SK-N-SH treated with all-trans-retinoic acid at 6 μM for 48 hours (cell line): ENCODE results near the gene PLXDC2.

Experiments used
- ARNTL ChIP-seq: fragments of 450-650 bp; formaldehyde crosslinking; IDR thresholded peaks from 2 replicates; pipeline ENCODE4 v1.5.0; 2020; ENCODE audit warnings: low read depth, mild to moderate bottlenecking, moderate library complexity, borderline replicate concordance
- ISL1 ChIP-seq: fragments of 250-450 bp; sonication (Bioruptor Pico); IDR thresholded peaks from 2 replicates; pipeline ENCODE4 v2.1.2; 2022; ENCODE audit warnings: mild to moderate bottlenecking, moderate library complexity
- ZC3H10 ChIP-seq: fragments of 250-450 bp; sonication (Bioruptor Pico); IDR thresholded peaks from 2 replicates; pipeline ENCODE4 v1.5.1; 2021; ENCODE audit warnings: mild to moderate bottlenecking, moderate library complexity
- TF ChIP-seq, protein P1 (sequence below): fragments of 250-450 bp; sonication (Bioruptor Pico); IDR thresholded peaks from 2 replicates; pipeline ENCODE4 v1.8.0; 2020; ENCODE audit warnings: mild to moderate bottlenecking, moderate library complexity, borderline replicate concordance

DNA sequence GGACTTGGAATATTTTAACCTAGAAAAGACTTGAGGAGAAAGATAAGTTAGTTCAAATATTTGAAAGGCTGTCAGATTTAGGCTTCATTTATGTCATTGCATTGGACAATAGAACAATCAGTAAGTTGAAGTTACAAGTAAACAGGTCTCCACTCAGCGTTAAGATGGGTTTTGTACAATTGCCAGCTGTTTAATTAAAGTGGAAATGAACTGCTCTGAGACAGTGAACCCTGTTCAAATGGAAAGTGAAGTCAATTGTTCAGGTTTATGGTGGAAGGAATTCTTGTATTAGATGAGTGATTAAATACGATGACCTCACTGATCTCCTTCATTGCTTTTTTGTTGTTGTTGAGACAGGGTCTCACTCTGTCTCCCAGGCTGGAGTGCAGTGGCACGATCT lies 151.7 kb downstream of the PLXDC2 start:
- TF ChIP-seq, protein P1, sequence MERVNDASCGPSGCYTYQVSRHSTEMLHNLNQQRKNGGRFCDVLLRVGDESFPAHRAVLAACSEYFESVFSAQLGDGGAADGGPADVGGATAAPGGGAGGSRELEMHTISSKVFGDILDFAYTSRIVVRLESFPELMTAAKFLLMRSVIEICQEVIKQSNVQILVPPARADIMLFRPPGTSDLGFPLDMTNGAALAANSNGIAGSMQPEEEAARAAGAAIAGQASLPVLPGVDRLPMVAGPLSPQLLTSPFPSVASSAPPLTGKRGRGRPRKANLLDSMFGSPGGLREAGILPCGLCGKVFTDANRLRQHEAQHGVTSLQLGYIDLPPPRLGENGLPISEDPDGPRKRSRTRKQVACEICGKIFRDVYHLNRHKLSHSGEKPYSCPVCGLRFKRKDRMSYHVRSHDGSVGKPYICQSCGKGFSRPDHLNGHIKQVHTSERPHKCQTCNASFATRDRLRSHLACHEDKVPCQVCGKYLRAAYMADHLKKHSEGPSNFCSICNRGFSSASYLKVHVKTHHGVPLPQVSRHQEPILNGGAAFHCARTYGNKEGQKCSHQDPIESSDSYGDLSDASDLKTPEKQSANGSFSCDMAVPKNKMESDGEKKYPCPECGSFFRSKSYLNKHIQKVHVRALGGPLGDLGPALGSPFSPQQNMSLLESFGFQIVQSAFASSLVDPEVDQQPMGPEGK (CRISPR knock-in tag), result no peak
- no peak for TF ChIP-seq ZC3H10 (CRISPR knock-in tag)
- no peak for TF ChIP-seq ARNTL
- TF ChIP-seq ISL1, result no peak
